Anterior cingulate cortex (tissue), 58 donors: ENCODE data around the gene ENAH.
A peak's percentile ranks its signal among the peaks of the same experiment; 100 is the strongest.

Source experiments
- DNase-seq, 58 donors: peaks; one replicate each; lab custom pipeline; 2025; lab: John Stamatoyannopoulos, UW

ENAH gene

DNA sequence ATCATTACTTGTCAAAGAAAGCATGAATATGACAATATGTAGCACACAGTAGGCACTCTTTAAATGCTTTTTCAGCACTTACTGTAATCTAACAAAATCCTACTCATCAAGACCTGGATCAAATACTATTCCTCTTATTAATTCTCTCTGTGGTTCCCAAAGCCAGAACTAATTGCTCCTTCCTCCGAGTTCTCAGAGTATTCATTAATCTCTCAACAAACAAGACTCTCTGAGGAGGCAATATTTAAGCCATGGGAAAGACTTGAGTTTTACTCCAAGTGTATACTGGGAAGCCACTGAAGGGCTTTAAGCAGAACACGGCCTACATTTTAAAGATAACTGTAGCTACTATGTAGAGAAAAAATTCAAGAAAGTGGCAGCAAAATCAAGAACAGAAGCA, 79.7 kb downstream of the ENAH start:
- DNase-seq, result no peak

DNA sequence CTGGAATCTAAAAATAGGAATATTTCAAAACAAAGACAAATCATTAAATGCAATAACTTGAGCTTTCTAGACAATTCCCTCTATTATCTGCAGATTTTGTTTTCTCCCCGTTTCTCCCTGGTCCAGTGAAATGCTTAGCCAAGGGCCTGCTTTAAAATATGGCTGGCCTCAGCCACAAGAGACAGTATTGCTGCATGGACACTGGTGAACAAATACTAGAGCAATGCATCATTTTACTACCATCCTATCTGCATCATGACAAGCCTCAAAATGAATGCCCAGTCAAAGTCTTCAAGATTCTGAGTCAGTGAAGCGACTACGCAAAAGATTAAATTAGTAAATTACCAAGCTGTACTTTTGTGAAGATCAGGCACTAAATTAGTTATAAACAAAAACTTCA, 80.5 kb downstream of the ENAH start:
- DNase-seq, result no peak

DNA sequence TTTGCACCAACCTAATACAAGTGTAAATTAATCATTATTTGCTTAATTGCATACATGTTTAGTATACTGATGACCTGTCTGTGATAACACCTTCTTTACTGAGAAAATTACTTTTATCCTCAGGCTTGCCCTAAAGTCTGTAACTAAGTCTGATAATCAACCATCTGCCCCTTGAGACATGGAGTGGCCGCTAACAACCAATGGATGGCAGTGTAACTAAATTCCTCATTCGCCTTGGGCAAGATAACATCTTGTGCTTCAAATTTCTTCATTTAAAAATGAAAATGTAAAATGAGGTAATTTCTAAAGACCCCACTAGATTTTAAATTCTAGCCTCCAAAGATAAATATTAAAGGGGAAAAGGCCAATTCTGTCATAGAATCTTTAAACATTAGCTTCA, 85.1 kb downstream of the ENAH start:
- no peak for DNase-seq

DNA sequence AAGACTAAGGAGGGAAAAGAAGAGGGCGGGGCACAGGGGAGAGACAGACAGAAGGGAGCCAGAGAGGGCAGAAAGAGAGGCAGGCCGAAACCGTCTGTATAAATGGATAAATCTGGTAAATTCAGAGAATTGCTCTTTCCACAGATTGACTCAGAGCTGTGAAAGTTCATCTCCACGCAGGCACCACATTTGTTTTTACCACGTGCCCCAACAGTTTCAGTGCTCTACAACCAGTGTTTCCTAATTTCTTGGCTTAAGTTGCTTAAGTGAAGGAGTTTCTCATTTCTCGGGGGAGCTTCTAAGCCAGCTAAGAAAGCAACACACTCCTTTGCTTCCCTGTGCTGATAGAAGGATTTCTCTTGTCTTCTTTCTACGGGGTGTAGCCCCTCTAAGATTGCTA, 87.1 kb downstream of the ENAH start:
- DNase-seq, result no peak

DNA sequence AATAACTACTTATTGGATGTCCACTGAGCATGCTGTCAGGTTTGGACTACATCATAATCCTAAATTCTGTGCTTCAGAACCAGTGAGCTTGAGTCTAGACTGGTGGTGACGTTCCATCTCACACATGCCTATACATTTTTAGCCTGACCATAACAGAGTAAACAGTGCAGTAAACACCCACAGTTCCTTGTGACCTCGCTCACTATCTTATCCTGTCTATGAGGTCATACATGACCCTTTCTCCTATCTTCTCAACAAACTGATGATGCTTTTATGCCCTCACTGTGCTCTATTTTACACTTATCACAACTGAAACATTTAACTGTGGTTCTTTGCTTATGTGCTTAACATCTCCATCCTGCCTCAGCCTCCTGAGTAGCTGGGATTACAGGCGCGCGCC, 91.2 kb downstream of the ENAH start:
- DNase-seq, result no peak

DNA sequence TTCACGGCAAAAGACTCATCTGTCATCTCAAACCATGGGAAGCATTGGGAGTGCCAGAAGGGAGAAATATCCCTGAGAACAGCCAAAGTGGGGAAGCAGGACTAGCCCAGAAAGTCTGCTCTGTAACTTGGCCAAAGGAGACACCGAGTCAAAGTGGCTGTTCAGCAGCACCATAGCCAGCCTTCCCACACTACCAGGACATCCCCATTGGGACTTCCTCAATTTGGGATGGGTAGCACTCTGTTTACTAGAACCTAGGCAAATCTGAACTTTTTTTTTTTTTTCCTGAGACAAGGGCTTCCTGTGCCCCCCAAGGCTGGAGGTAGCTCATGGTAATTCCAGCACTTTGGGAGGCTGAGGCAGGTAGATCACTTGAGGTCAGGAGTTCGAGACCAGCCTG, 93.0 kb downstream of the ENAH start:
- DNase-seq, result no peak

DNA sequence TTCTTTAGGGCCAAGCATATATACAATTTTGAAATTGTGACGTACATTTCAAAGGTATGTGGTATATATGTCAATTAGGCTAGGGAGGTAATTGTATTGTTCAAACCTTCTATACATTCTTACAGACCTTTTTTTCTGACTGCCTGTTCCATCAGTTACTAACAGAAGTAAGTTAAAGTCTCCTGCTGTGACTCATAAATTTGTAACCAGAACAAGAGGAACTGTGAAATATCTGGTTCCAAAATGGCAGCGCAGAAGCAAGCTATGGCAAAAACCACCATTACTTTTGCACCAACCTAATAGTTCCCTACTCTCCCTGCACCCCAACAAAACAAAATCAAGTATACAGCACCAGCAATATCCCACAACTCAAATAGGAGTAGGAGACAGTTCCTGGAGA, 93.6 kb downstream of the ENAH start:
- no peak for DNase-seq

DNA sequence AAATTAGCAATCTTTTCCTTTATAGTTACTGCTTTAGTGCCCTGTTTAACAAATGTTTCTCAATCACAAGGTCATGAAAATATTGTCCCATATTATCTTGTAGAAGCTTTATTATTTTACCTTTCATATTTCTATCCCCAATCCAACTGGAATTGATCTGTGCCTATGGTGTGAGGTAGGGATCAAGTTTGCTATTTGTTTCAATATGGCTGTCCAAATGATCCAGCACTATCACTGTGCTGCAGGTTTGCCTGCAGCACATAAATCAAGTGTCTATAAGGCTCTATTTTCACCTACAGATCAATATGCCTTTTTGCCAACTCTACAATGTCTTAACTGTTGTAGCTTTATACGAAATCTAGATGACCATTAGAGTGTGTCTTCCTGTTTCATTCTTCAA, 96.2 kb downstream of the ENAH start:
- DNase-seq, result no peak

DNA sequence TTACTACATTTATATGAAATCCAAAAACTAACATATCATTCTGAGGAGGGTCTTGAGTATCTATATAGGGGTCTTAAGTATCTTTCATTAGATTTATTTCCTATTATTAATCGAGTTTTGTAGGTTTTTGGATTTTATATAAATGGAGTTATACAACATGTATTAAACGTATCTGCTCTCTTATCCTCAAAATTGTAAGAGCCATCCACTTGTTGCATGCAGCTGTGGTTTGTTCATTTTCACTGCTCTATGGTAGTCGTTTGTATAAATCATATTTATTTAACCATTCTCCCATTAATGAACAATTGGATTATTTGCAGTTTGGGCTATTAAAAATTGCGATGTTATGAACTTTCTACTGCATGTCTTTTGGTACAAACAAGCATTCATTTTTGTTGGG, 97.1 kb downstream of the ENAH start:
- DNase-seq, result no peak

DNA sequence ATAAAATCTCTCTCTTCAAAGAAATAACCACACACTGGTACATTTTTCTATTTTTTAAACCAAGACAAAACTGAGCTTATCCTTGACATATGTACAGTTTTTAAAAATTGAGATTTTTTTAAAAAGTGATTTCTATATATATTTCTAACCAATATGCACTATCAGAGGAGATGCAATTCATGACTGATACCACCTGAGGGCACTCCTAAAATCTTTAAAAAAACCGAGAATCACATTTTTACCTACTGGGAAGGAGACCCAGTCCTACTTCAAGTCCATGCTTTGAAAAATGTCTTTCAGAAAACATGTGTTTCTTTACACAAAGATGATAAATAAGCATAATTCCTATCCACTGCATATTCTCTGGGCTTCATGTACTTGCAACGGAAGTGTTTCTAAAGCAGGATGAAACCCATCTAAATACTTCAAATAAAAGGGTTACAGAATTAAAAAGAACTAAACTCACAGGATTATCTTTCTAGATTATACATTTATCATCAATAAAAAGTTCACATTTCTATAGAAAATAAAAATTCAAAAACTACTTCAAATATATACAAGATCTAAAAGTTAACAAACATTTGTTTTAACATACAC, 98.6 kb downstream of the ENAH start:
- DNase-seq, result no peak

DNA sequence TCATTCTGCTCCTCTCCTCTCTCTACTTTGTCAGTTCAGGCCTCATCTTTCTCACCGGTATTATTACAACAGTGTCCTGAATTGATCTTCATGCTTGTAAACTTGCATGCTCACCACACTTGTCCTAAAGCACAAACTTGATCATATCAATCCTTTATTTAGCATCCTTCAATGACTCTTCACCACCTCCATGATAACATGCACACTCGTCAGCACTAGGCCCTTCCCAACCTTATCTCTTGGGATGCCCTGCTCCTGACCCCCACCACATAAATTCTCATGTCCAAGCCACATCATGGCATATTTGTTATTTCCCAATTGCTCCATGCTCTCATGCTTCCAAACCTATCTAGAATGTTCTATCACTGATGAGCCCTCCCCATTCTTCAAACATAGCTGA, 103.1 kb downstream of the ENAH start:
- peak in 1 of 58 donors; percentile 8 for DNase-seq

DNA sequence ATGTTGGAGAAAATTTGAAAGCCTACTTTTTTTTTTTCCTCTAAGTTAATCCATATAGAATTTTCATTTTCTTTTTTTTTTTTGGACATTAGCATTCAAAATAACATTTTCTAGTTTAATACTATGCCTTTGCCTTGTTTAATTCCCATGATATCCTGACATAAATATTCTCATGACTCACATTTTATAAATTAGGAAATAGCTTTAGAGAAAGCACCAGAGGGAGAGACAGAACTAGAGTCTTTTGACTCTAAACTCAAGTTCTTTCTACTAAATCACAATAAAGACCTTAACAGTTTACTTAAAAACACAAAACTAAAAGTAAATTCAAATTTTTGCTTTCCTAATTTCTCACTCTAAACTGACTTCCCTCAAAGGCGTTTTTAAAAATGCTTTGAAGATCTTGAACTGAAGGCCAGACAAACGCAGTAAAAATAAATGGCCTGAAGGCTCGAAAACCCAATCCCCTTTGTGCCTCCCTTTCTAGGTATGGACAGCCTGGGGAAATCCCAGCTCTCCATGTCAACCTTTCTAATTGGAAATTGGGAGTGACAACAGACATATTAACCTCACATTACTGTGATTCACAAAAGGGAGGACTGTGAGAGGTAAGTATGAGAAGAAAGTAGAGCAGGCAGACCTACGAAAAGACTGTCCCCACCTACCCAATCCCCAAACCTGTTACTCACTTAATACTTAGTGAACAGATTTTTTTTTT, 104.6 kb downstream of the ENAH start:
- DNase-seq, result no peak

DNA sequence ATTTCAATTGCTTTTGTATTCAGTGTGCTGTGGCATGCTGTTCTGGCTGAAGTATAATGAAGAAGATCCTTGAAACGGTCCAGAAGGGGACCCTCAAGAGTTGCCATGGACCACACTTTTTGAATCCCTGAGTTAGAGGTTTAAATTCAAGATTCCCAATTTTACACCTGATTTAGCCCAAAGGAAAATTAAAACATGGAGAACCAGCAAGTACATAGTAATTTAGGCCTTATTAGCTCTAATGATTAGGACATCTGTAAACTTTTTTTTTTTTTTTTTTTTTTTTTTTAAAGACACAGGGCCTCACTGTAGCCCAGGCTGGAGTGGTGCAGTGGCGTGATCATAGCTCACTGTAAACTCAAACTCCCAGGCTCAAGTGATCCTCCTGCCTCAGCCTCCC, 107.3 kb downstream of the ENAH start:
- DNase-seq, result no peak

DNA sequence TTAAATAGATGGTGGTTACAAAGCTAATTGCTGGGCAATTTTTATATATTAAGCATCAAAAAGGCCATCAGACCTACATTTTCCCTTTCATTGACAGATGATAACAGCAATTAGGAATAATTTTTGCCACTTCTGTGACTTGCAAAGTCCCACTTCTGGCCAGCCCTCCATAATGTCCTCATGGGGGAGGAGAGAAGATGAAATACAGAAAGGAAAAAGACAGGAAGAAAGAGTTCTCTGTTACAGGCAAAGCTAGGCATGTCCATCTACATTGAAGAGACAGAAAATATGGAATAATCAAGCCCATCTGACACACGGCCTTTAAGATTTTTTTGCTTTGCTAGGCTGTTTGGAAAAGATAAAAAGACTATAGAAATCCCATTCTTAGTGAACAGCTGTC, 108.0 kb downstream of the ENAH start:
- DNase-seq, result no peak

DNA sequence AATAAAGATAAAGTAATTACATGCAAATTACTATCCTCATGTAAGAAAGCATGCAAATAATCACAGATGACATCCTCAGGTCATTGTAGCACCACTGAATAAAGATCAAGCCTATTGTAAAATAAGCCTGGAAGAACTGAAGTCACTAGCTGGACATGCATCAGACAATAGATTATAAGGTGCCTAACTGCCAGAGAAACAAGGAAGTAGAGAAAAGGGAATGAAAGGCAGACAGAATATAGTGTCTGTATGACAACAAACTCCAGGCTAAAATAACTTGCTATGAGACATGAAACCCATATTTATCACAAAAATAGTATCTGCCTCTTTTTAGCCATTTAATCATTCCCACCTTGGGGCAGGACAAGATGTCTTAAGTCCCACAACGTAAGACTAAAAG, 108.7 kb downstream of the ENAH start:
- no peak for DNase-seq

DNA sequence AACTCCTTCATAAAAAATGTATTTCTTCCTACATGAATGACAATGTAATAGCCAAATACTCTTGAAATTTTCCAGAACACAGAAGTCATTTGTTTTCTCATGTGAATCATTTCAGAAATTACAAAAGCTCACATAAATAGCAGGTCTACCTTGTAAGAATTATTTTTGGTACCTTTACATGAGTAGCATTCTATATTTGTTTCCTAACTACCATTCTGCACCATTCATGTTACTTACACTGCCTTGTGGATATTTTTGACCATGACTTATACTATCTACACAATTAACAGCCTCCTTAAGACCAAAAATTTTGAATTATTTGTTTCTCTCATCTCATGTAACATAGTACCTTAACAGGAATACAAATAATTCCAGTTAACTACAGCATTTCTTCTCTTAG, 109.6 kb downstream of the ENAH start:
- DNase-seq, result no peak

DNA sequence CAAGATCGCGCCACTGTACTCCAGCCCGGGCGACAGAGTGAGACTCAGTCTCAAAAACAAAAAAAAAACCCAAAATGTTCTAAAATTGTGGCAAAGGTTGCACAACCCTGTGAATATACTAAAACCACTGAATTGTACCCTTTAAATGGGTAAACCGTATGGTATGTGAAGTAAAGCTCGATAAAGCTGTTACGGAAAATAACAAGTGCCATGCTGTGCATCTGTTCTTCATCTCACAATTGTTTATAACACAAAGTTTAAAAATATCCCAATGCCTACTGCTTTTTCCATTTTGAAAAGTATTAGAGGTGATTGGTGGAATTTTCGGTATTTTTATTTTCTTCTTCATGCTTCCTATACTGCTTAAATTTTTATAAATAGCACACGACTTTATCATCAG, 111.5 kb downstream of the ENAH start:
- DNase-seq, result no peak

DNA sequence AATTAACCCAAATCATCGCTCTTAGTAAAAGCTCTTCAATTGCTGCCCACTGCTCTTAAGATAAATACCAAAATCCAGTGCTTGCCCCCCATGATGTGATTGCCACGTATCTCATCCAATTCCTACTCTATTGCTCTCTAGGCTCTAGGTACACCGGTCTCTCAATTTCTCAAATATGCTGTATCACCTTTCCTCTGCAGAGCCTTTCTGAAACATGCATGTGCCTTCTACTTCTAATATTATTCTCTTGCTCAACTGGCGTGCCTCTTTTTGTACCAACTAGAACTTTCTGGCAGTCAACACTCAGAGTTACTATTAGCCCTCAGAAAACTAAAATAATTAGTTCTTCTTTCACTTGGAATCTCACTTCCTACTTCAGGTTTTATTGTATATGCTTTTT, 113.3 kb downstream of the ENAH start:
- DNase-seq, result no peak

DNA sequence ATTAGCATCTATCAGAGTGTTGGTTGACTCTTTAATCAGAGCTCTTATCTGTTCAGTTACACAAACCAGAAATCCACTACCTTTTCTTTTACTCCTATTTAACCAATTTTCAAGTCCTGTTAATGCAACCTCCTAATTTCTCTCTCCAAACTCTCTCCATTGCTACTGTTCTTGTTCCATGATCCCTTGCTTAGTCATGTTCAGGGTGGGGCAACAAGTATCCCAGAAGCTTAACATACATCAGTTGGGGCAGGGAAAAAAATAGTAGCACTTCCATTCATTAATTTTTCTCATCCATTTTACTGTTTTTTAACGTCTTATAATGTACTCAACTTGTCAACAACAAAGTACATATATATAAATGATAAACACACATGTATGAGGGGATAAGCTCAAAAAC, 113.9 kb downstream of the ENAH start:
- DNase-seq, result no peak

DNA sequence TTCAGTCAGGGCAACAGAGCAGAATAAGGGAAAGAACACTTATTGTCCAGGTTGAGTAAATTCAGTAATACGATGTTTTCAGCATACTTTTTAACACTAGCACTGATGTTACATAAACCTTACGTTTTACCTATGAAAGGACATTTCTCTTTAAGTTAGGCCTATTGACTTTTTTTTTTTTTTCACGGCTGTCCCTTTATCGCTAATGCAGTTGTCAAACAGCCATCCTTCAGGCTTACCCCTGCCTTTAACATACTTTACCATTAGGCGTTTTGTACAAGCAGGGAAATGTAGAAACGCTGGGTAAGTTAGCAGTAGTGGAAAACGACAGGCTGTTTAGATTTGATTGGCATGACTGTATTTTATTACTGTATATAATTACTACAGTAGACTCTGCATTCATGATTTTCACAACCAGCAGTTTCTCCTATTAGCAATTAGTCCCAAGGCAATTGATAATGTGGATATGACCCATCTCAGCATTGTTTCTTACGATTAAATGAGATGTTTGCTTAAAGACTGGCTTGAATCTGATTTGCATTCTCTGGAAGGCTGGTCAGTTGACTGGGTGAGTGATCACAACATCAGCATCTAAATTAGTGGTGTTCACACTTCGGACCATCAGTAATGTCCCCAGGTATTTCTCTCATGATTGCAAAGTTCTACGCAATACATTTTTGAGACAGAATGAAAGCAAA, 115.2 kb downstream of the ENAH start:
- no peak for DNase-seq

DNA sequence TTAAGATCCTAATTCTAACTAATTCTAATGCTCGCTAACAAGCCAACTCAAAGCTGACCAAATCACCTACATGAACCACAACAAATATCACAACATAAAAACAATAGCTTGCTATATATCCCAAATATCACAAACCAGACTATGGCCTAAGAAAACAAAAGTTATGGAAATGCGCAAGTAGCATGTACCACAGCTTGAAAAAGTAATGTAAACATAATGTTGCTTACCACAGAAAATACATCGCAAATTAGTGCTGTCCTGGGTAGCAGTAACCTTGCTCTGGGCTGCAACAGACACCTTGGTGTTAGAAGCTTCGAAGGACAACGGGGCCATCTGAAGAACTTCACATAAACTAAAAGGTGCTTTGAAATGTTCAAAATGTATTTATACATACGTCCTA, 117.6 kb downstream of the ENAH start:
- no peak for DNase-seq

DNA sequence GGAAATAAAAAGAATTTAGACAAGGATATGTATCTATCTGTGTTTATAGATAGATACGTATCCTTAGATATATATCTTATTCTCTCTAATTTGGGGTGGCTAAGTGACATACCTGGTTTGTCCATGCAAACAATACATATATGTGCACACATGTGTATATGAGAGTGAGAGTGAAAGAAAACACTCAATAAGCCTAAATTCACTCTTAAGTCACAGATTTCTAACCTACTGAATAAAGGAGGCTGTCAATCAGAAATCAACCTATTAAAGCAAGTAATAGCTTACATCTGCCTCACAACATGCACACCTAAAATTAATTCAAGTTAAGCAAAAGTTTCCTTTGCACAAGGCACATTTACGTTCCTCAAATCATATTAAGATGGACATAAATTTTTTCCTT, 118.2 kb downstream of the ENAH start:
- no peak for DNase-seq
